HCT116 (cell line): Measurements from ENCODE around the gene RMP24.

Experiments
- ATAC-seq: fragments of 200-7000 bp; cut with Tn5 transposase; 2 replicates; pipeline ENCODE4 v1.9.1; 2020; ENCODE audit warnings: mild to moderate bottlenecking, moderate library complexity
- BruUV-seq: library from RNA; stranded (reverse); fragments of 400-500 nt; replicated peaks from 2 replicates; lab custom pipeline; 2021; lab: Mats Ljungman, UMichigan
- CTCF ChIA-PET: fragments of 300-600 bp; sonication (Branson Sonifier 250); formaldehyde crosslinking; loops from one replicate; lab custom pipeline; 2021; ENCODE audit warnings: antibody characterized with exemption; lab: Charles Lee
- POLR2A ChIA-PET: fragments of 300-600, 350-600 bp; sonication (Branson Sonifier 250); formaldehyde crosslinking; loops from one replicate; lab custom pipeline; 2021; ENCODE audit warnings: antibody characterized with exemption; lab: Charles Lee
- RAD21 ChIA-PET, 2 experiments: fragments of 300-600 bp; sonication (Branson Sonifier 250); formaldehyde crosslinking; loops; one replicate each; lab custom pipeline; 2023; ENCODE audit warnings: low total read pairs in 2 of 2; ENCODE audit not compliant: uncharacterized antibody in 2 of 2, unreplicated experiment in 2 of 2, low non-redundant PET in 1 of 2; lab: Charles Lee
- DNase-seq: peaks from one replicate; pipeline ENCODE4 v3.0.0-alpha.2; 2010; ENCODE audit warnings: low read depth, low spot score
- H2AFZ ChIP-seq: fragments of 200-600 bp; shearing (Covaris generic), sonication (generic); 2 replicates; pipeline ENCODE4 v1.6.1; 2017; ENCODE audit warnings: low read depth, mixed run types, mixed read lengths, antibody characterized with exemption, low read length; ENCODE audit not compliant: poor library complexity, severe bottlenecking
- H3K27ac ChIP-seq: 2 replicates; pipeline ENCODE4 v1.5.1; 2012; ENCODE audit warnings: low read depth, low read length
- H3K27me3 ChIP-seq: fragments of 200-600 bp; sonication (generic); 2 replicates; pipeline ENCODE4 v1.6.1; 2016; ENCODE audit warnings: mixed run types, low read length, mixed read lengths; ENCODE audit not compliant: insufficient read depth
- H3K36me3 ChIP-seq, 2 experiments: fragments of 200-500 bp in 1 of 2; fragments of 200-600 bp in 1 of 2; sonication (Bioruptor generic) in 1 of 2; sonication (generic) in 1 of 2; 2 replicates each; pipeline versions ENCODE4 v1.5.1 to v1.6.1; 2014 to 2016; ENCODE audit warnings: low read length in 2 of 2, inconsistent platforms in 1 of 2, mixed read lengths in 1 of 2, mixed run types in 1 of 2; ENCODE audit not compliant: insufficient read depth in 2 of 2, control insufficient read depth in 1 of 2
- H3K4me1 ChIP-seq, 2 experiments: fragments of 200-600 bp in 1 of 2; sonication (generic) in 1 of 2; 2 replicates each; pipeline versions ENCODE4 v1.5.1 to v1.6.1; 2012 to 2017; ENCODE audit warnings: low read length in 2 of 2, inconsistent platforms in 1 of 2, mild to moderate bottlenecking in 1 of 2, mixed read lengths in 1 of 2, mixed run types in 1 of 2, moderate library complexity in 1 of 2; ENCODE audit not compliant: insufficient read depth in 2 of 2, control insufficient read depth in 1 of 2
- H3K4me2 ChIP-seq: fragments of 200-600 bp; sonication (generic); 2 replicates; pipeline ENCODE4 v1.6.1; 2017; ENCODE audit warnings: mixed run types, low read length, mixed read lengths
- H3K4me3 ChIP-seq, 2 experiments: fragments of 200-600 bp in 1 of 2; sonication (generic) in 1 of 2; replicated peaks in 1 of 2; 2 replicates each; pipeline ENCODE4 v1.5.1; 2011 to 2016; ENCODE audit warnings: low read length in 2 of 2, control low read depth in 1 of 2, low read depth in 1 of 2, mild to moderate bottlenecking in 1 of 2, mixed read lengths in 1 of 2, mixed run types in 1 of 2
- H3K79me2 ChIP-seq: fragments of 200-600 bp; sonication (generic); 2 replicates; pipeline ENCODE4 v1.6.1; 2017; ENCODE audit warnings: mild to moderate bottlenecking, mixed run types, low read length, moderate library complexity, mixed read lengths; ENCODE audit not compliant: insufficient read depth
- H3K9ac ChIP-seq: fragments of 200-600 bp; sonication (generic); 2 replicates; pipeline ENCODE4 v1.6.1; 2016; ENCODE audit warnings: low read length, mixed read lengths
- H3K9me2 ChIP-seq: fragments of 200-600 bp; sonication (generic), shearing (Covaris generic); 2 replicates; pipeline ENCODE4 v1.6.1; 2017; ENCODE audit warnings: mixed run types, mild to moderate bottlenecking, moderate library complexity; ENCODE audit not compliant: insufficient read depth
- H3K9me3 ChIP-seq, 2 experiments: fragments of 200-500 bp in 1 of 2; fragments of 200-600 bp in 1 of 2; sonication (Bioruptor generic) in 1 of 2; sonication (generic) in 1 of 2; 2 replicates each; pipeline ENCODE4 v1.6.1; 2014 to 2017; ENCODE audit warnings: low read length in 2 of 2, mixed read lengths in 2 of 2, inconsistent platforms in 1 of 2, low read depth in 1 of 2, mild to moderate bottlenecking in 1 of 2, mixed run types in 1 of 2, moderate library complexity in 1 of 2; ENCODE audit not compliant: control insufficient read depth in 1 of 2, insufficient read depth in 1 of 2
- H4K20me1 ChIP-seq: fragments of 200-600 bp; sonication (generic), shearing (Covaris generic); 2 replicates; pipeline ENCODE4 v1.6.1; 2017; ENCODE audit warnings: mixed run types, mild to moderate bottlenecking, moderate library complexity; ENCODE audit not compliant: insufficient read depth
- CBX3 ChIP-seq: IDR thresholded peaks from 2 replicates; pipeline ENCODE4 v1.6.1; 2012; ENCODE audit warnings: low read depth
- CTCF ChIP-seq, 3 experiments: fragments of 200-600 bp in 1 of 3; sonication (generic) in 1 of 3; IDR thresholded peaks in 2 of 3; conservative IDR thresholded peaks in 1 of 3; 2 replicates each; pipeline ENCODE4 v1.5.1; 2012 to 2017; ENCODE audit warnings: low read depth in 2 of 3, low read length in 2 of 3, antibody characterized with exemption in 1 of 3, borderline replicate concordance in 1 of 3, control low read depth in 1 of 3, mild to moderate bottlenecking in 1 of 3, mixed read lengths in 1 of 3, mixed run types in 1 of 3, moderate library complexity in 1 of 3; ENCODE audit not compliant: insufficient read depth in 1 of 3
- EZH2phosphoT487 ChIP-seq: fragments of 200-600 bp; IDR thresholded peaks from 2 replicates; pipeline ENCODE4 v1.6.1; 2018; ENCODE audit warnings: antibody characterized with exemption, borderline replicate concordance
- RAD21 ChIP-seq: IDR thresholded peaks from 2 replicates; pipeline ENCODE4 v1.6.1; 2012; ENCODE audit warnings: low read depth, mild to moderate bottlenecking
- SIN3A ChIP-seq: IDR thresholded peaks from 2 replicates; pipeline ENCODE4 v1.6.1; 2012; ENCODE audit warnings: low read depth
- SP1 ChIP-seq: IDR thresholded peaks from 2 replicates; pipeline ENCODE4 v1.6.1; 2012; ENCODE audit warnings: low read depth
- YY1 ChIP-seq: IDR thresholded peaks from 2 replicates; pipeline ENCODE4 v1.6.1; 2011; ENCODE audit warnings: low read length, low read depth, moderate library complexity, mild to moderate bottlenecking; ENCODE audit not compliant: insufficient replicate concordance; ENCODE audit errors: extremely low read depth
- intact Hi-C: fragments of 100-400 bp; cut with micrococcal nuclease; formaldehyde crosslinking; loops from 2 replicates; pipeline ENCODE4 v1.10.0; 2022
- TF ChIP-seq, protein P1 (sequence below): IDR thresholded peaks from 2 replicates; pipeline ENCODE4 v1.6.1; 2012; ENCODE audit warnings: low read depth

RMP24 gene

DNA sequence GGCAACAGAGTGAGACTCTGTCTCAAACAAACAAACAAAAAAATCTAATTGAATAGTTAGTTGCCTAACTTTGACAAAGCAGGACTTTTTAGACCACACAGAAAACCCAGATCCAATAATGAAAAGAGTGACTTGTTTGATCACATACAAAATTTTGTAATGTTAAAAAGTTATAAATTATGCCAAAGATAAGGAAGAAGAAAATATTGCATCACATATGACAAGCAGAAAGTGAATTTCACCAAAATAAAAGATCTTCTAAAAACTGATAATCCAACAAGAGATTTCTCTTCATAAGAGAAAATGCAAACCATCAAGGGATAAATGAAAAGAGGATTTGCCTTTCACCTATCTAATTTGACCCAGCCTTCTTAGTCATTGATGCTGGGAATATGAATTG is 2.8 kb upstream of the RMP24 start:
- CTCF ChIA-PET: no interaction called here
- Histone ChIP-seq H3K27me3 (no peaks in the 10 kb centered on the region), H2AFZ (no peak overlapping the region), H3K9me3 (no peaks in the 10 kb centered on the region), H3K9ac (no peak overlapping the region), H3K27ac (no peak overlapping the region), H3K4me2 (no peak overlapping the region), H4K20me1 (no peaks in the 10 kb centered on the region), H3K79me2 (peaks cover 21% of the 10 kb centered on the region), H3K36me3 (peaks cover 0 to 2% of the 10 kb centered on the region in 2 experiments; a peak in 1 of 4 replicates), H3K9me2 (no peaks in the 10 kb centered on the region), H3K4me3 (no peak overlapping the region), H3K4me1 (peaks cover 0 to 18% of the 10 kb centered on the region in 2 experiments; a peak in 2 of 4 replicates)
- intact Hi-C loops: loop anchor here (5.0 kb wide), 1 partner anchor 582 kb away; no protein-coding TSS in a partner anchor
- BruUV-seq: no TSS peak
- DNase-seq (no peak), ATAC-seq (no peak)
- RAD21 ChIA-PET: no interaction called here
- TF ChIP-seq RAD21: no peak
- TF ChIP-seq SIN3A: no peak
- no peak for TF ChIP-seq CBX3
- no peak for TF ChIP-seq YY1
- TF ChIP-seq SP1: no peak
- no peak for TF ChIP-seq EZH2phosphoT487
- no peak for TF ChIP-seq CTCF (IDR thresholded peaks at IDR 0.05 in 2 of 3, conservative IDR thresholded peaks at IDR 0.05 in 1 of 3; ENCODE audit: borderline replicate concordance in 1 of 3, insufficient read depth in 1 of 3, low read depth in 2 of 3, low read length in 2 of 3)
- TF ChIP-seq, protein P1, sequence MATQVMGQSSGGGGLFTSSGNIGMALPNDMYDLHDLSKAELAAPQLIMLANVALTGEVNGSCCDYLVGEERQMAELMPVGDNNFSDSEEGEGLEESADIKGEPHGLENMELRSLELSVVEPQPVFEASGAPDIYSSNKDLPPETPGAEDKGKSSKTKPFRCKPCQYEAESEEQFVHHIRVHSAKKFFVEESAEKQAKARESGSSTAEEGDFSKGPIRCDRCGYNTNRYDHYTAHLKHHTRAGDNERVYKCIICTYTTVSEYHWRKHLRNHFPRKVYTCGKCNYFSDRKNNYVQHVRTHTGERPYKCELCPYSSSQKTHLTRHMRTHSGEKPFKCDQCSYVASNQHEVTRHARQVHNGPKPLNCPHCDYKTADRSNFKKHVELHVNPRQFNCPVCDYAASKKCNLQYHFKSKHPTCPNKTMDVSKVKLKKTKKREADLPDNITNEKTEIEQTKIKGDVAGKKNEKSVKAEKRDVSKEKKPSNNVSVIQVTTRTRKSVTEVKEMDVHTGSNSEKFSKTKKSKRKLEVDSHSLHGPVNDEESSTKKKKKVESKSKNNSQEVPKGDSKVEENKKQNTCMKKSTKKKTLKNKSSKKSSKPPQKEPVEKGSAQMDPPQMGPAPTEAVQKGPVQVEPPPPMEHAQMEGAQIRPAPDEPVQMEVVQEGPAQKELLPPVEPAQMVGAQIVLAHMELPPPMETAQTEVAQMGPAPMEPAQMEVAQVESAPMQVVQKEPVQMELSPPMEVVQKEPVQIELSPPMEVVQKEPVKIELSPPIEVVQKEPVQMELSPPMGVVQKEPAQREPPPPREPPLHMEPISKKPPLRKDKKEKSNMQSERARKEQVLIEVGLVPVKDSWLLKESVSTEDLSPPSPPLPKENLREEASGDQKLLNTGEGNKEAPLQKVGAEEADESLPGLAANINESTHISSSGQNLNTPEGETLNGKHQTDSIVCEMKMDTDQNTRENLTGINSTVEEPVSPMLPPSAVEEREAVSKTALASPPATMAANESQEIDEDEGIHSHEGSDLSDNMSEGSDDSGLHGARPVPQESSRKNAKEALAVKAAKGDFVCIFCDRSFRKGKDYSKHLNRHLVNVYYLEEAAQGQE: no peak
- POLR2A ChIA-PET: no interaction called here
